PC-9 (cell line): ENCODE results near the gene DNAJC17. TPM values are rescaled to one million over a fixed set of nuclear protein-coding genes. Genes with fewer than 3 reads are reported as not detected.

Source experiments
- BruUV-seq: library from RNA; stranded (reverse); fragments of 400-500 nt; replicated peaks from 2 replicates; lab custom pipeline; 2021; lab: Mats Ljungman, UMichigan
- CTCF ChIA-PET: fragments of 300-600 bp; sonication (Branson Sonifier 250); formaldehyde crosslinking; loops from one replicate; lab custom pipeline; 2022; ENCODE audit warnings: antibody characterized with exemption; lab: Charles Lee
- POLR2A ChIA-PET: fragments of 300-600 bp; sonication (Branson Sonifier 250); formaldehyde crosslinking; loops from one replicate; lab custom pipeline; 2022; ENCODE audit warnings: antibody characterized with exemption; ENCODE audit not compliant: unreplicated experiment; lab: Charles Lee
- DNase-seq, 2 experiments: peaks; one replicate each; pipeline versions ENCODE4 v3.0.0 to v3.0.0-alpha.2; 2015 to 2022; ENCODE audit warnings: mixed read lengths in 1 of 2
- H2AFZ ChIP-seq: fragments of 200-600 bp; sonication (generic); 2 replicates; pipeline ENCODE4 v1.8.1; 2017; ENCODE audit warnings: antibody characterized with exemption
- H3F3A ChIP-seq: fragments of 200-600 bp; sonication (generic); 2 replicates; pipeline ENCODE4 v1.8.1; 2017; ENCODE audit warnings: antibody characterized with exemption, mild to moderate bottlenecking, low read depth; ENCODE audit not compliant: insufficient read depth
- H3K27ac ChIP-seq: fragments of 200-600 bp; sonication (generic); 2 replicates; pipeline ENCODE4 v1.6.1; 2016; ENCODE audit warnings: mixed run types
- H3K27me3 ChIP-seq: fragments of 200-600 bp; sonication (generic); 2 replicates; pipeline ENCODE4 v1.6.1; 2016; ENCODE audit warnings: low read depth, mixed run types; ENCODE audit not compliant: insufficient read depth
- H3K36me3 ChIP-seq: fragments of 200-600 bp; sonication (generic); 2 replicates; pipeline ENCODE4 v1.6.1; 2016; ENCODE audit warnings: low read depth, mixed run types
- H3K4me1 ChIP-seq: fragments of 200-600 bp; sonication (generic); replicated peaks from 2 replicates; pipeline ENCODE4 v1.6.1; 2016; ENCODE audit warnings: mixed run types; ENCODE audit not compliant: insufficient read depth
- H3K4me2 ChIP-seq: fragments of 200-600 bp; sonication (generic); 2 replicates; pipeline ENCODE4 v1.6.1; 2017; ENCODE audit warnings: mixed run types
- H3K4me3 ChIP-seq: fragments of 200-600 bp; sonication (generic); 2 replicates; pipeline ENCODE4 v1.6.1; 2016; ENCODE audit warnings: mixed run types
- H3K79me2 ChIP-seq: fragments of 200-600 bp; sonication (generic); 2 replicates; pipeline ENCODE4 v1.6.1; 2017; ENCODE audit warnings: low read depth, mixed run types
- H3K9me2 ChIP-seq: fragments of 200-600 bp; sonication (generic); 2 replicates; pipeline ENCODE4 v1.8.1; 2017; ENCODE audit warnings: mild to moderate bottlenecking; ENCODE audit not compliant: insufficient read depth
- H3K9me3 ChIP-seq: fragments of 200-600 bp; sonication (generic); 2 replicates; pipeline ENCODE4 v1.8.1; 2016; ENCODE audit warnings: low read depth; ENCODE audit not compliant: insufficient read depth
- H4K20me1 ChIP-seq: fragments of 200-600 bp; sonication (generic); 2 replicates; pipeline ENCODE4 v1.8.1; 2017; ENCODE audit not compliant: insufficient read depth
- EZH2 ChIP-seq: fragments of 200-600 bp; sonication (generic); IDR thresholded peaks from 2 replicates; pipeline ENCODE4 v1.8.0; 2017; ENCODE audit warnings: antibody characterized with exemption, low read depth
- intact Hi-C: fragments of 100-400 bp; cut with micrococcal nuclease; formaldehyde crosslinking; loops from one replicate; pipeline ENCODE4 v1.10.0; 2022; ENCODE audit not compliant: unreplicated experiment
- total RNA-seq: library from RNA; stranded (reverse); gene quantifications from 2 replicates; pipeline ENCODE4 v1.2.3, GENCODE V29; 2021
- TF ChIP-seq, protein P1 (sequence below): fragments of 200-600 bp; sonication (generic); conservative IDR thresholded peaks from 2 replicates; pipeline ENCODE4 v1.6.1; 2017; ENCODE audit warnings: mixed run types, antibody characterized with exemption, mild to moderate bottlenecking, moderate library complexity

DNAJC17 gene
- total RNA-seq, 1 experiment from 2014 or later, result 27.4 TPM

DNA sequence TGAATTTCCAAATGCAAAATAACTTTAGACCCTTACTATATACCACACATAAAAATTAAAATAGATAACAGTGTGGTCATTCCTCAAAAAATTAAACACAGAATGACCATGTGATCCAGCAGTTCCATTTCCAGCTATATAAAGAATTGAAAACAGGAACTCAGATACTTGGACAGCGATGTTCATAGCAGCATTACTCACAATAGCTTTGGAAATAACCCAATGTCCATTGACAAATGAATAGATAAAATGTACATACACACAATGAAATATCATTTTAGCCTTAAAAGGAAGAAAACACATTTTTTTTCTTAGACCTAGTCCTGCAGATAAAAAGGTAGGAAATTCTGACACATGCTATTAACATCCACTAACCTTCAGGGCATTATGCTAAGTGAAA lies 85.6 kb downstream of the DNAJC17 start:
- intact Hi-C loops, result no loop called here
- Histone ChIP-seq H3K4me2 (no peak overlapping the region), H3F3A (peaks cover 3% of the 10 kb centered on the region; the same call in 1 of the 2 replicates), H3K79me2 (no peaks in the 10 kb centered on the region), H3K36me3 (no peaks in the 10 kb centered on the region), H3K27ac (no peak overlapping the region), H2AFZ (no peak overlapping the region), H3K27me3 (no peaks in the 10 kb centered on the region), H3K4me3 (no peak overlapping the region), H4K20me1 (no peaks in the 10 kb centered on the region), H3K9me2 (no peaks in the 10 kb centered on the region), H3K4me1 (no peaks in the 10 kb centered on the region), H3K9me3 (no peaks in the 10 kb centered on the region)
- TF ChIP-seq EZH2, result no peak
- TF ChIP-seq, protein P1, sequence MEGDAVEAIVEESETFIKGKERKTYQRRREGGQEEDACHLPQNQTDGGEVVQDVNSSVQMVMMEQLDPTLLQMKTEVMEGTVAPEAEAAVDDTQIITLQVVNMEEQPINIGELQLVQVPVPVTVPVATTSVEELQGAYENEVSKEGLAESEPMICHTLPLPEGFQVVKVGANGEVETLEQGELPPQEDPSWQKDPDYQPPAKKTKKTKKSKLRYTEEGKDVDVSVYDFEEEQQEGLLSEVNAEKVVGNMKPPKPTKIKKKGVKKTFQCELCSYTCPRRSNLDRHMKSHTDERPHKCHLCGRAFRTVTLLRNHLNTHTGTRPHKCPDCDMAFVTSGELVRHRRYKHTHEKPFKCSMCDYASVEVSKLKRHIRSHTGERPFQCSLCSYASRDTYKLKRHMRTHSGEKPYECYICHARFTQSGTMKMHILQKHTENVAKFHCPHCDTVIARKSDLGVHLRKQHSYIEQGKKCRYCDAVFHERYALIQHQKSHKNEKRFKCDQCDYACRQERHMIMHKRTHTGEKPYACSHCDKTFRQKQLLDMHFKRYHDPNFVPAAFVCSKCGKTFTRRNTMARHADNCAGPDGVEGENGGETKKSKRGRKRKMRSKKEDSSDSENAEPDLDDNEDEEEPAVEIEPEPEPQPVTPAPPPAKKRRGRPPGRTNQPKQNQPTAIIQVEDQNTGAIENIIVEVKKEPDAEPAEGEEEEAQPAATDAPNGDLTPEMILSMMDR, result no peak
- CTCF ChIA-PET, result no interaction called here
- POLR2A ChIA-PET, result no interaction called here
- no TSS peak for BruUV-seq
- DNase-seq, result no peak

DNA sequence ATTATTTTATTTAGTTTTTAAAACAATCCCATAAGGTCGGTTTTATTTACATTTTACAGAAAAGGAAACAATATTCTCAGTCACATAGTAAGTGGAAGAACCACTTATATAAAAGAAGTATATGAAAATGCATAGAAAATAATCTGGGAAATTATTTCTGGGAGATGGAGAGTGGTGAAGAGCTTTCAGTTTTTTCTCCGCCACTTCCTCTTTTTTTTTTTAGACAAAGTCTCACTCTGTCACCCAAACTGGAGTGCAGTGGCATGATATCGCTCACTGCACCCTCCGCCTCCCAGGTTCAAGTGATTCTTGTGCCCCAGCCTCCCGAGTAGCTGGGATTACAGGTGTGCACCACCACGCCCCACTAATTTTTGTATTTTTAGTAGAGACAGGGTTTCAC lies 91.1 kb downstream of the DNAJC17 start:
- no peak overlapping the region for H3K27ac ChIP-seq
- no peaks in the 10 kb centered on the region for H4K20me1 ChIP-seq
- no peak overlapping the region for H3K4me2 ChIP-seq
- intact Hi-C loops, result no loop called here
- H3K36me3 ChIP-seq, result no peaks in the 10 kb centered on the region
- CTCF ChIA-PET, result no interaction called here
- no peaks in the 10 kb centered on the region for H3K4me1 ChIP-seq
- H3K4me3 ChIP-seq, result no peak overlapping the region
- no peak for DNase-seq
- no peak overlapping the region for H2AFZ ChIP-seq
- no peaks in the 10 kb centered on the region for H3F3A ChIP-seq
- TF ChIP-seq EZH2, result no peak
- TF ChIP-seq, protein P1, result no peak
- no peaks in the 10 kb centered on the region for H3K79me2 ChIP-seq
- POLR2A ChIA-PET, result no interaction called here
- no TSS peak for BruUV-seq
- no peaks in the 10 kb centered on the region for H3K27me3 ChIP-seq
- H3K9me2 ChIP-seq, result no peaks in the 10 kb centered on the region
- no peaks in the 10 kb centered on the region for H3K9me3 ChIP-seq

Other genes starting within 250 kb of the DNAJC17 start
- 19.5 and 22.2 TPM in 2 replicates for gene CCDC32, start 242.4 kb downstream of the DNAJC17 start, total RNA-seq
- 14.0 and 17.1 TPM in 2 replicates for gene RPUSD2, start 238.2 kb downstream of the DNAJC17 start, total RNA-seq
- gene KNL1, start 213.2 kb downstream of the DNAJC17 start, total RNA-seq, result 16.2 and 27.5 TPM in 2 replicates
- gene RAD51, start 112.3 kb downstream of the DNAJC17 start, total RNA-seq, result 19.8 and 22.5 TPM in 2 replicates
- 15.7 and 19.8 TPM in 2 replicates for gene RMDN3, start 52.2 kb downstream of the DNAJC17 start, total RNA-seq
- gene GCHFR, start 43.4 kb downstream of the DNAJC17 start, total RNA-seq, result 1.2 and 1.5 TPM in 2 replicates
- 0.23 and 0.33 TPM in 2 replicates for gene C15orf62, start 37.5 kb downstream of the DNAJC17 start, total RNA-seq
- 32.6 and 33.1 TPM in 2 replicates for gene ZFYVE19, start 384 bp downstream of the DNAJC17 start, total RNA-seq
- gene PPP1R14D, start 21.2 kb upstream of the DNAJC17 start, total RNA-seq, result 0.55 and 0.65 TPM in 2 replicates
- gene SPINT1, start 36.6 kb upstream of the DNAJC17 start, total RNA-seq, result 141 and 180 TPM in 2 replicates
- gene RHOV, start 66.8 kb upstream of the DNAJC17 start, total RNA-seq, result 1.4 and 4.1 TPM in 2 replicates
- gene VPS18, start 87.0 kb upstream of the DNAJC17 start, total RNA-seq, result 9.6 and 9.9 TPM in 2 replicates
- gene DLL4, start 121.9 kb upstream of the DNAJC17 start, total RNA-seq, result 0.48 and 0.55 TPM in 2 replicates
- 5.3 and 8.6 TPM in 2 replicates for gene CHAC1, start 146.0 kb upstream of the DNAJC17 start, total RNA-seq